HEK293 (cell line): ENCODE data around the gene BMPR1A.

Experiments
- CTCF ChIA-PET: fragments of 350-600 bp; formaldehyde crosslinking; extraction: SDS; loops from one replicate; lab custom pipeline; 2021; ENCODE audit warnings: antibody characterized with exemption; lab: Yijun Ruan, JAX
- POLR2A ChIA-PET: fragments of 300-600 bp; formaldehyde crosslinking; extraction: SDS; loops from one replicate; lab custom pipeline; 2020; ENCODE audit warnings: antibody characterized with exemption, inconsistent platforms; lab: Yijun Ruan, JAX
- H3K27ac ChIP-seq: fragments of 200-500 bp; sonication (Bioruptor generic); 2 replicates; pipeline ENCODE4 v1.5.1; 2014; ENCODE audit warnings: low read depth, low read length, control low read depth, inconsistent platforms; ENCODE audit errors: extremely low read depth
- H3K36me3 ChIP-seq, 2 experiments: fragments of 200-500 bp in 1 of 2; sonication (Bioruptor generic) in 1 of 2; 1 replicate in 1 of 2; 2 replicates in 1 of 2; pipeline ENCODE4 v1.5.1; 2014 to 2017; ENCODE audit warnings: inconsistent platforms in 2 of 2, low read length in 2 of 2; ENCODE audit not compliant: control insufficient read depth in 2 of 2, insufficient read depth in 1 of 2
- H3K4me1 ChIP-seq: fragments of 200-500 bp; sonication (Bioruptor generic); 2 replicates; pipeline ENCODE4 v1.5.1; 2014; ENCODE audit warnings: mild to moderate bottlenecking, low read length, inconsistent platforms; ENCODE audit not compliant: control insufficient read depth, insufficient read depth
- H3K4me3 ChIP-seq: 2 replicates; pipeline ENCODE4 v1.5.1; 2011; ENCODE audit warnings: low read depth, mild to moderate bottlenecking, control low read depth, low read length, moderate library complexity
- H3K9me3 ChIP-seq: fragments of 200-500 bp; sonication (Bioruptor generic); 2 replicates; pipeline ENCODE4 v1.5.1; 2014; ENCODE audit warnings: low read depth, low read length, inconsistent platforms; ENCODE audit not compliant: control insufficient read depth, insufficient read depth
- INSM2 ChIP-seq: fragments of 450-650 bp; formaldehyde crosslinking; IDR thresholded peaks from 2 replicates; pipeline ENCODE4 v1.5.1; 2016; ENCODE audit warnings: missing biosample characterization, missing genetic modification characterization
- PRDM6 ChIP-seq: fragments of 450-650 bp; formaldehyde crosslinking; IDR thresholded peaks from 2 replicates; pipeline ENCODE4 v1.5.1; 2017; ENCODE audit warnings: missing biosample characterization, missing genetic modification characterization
- REST ChIP-seq: fragments of 450-650 bp; formaldehyde crosslinking; IDR thresholded peaks from 2 replicates; pipeline ENCODE4 v1.5.1; 2016; ENCODE audit warnings: missing biosample characterization, missing genetic modification characterization
- SCRT2 ChIP-seq: fragments of 450-650 bp; formaldehyde crosslinking; IDR thresholded peaks from 2 replicates; pipeline ENCODE4 v1.5.1; 2016; ENCODE audit warnings: missing biosample characterization, missing genetic modification characterization
- SP7 ChIP-seq: fragments of 450-650 bp; formaldehyde crosslinking; IDR thresholded peaks from 2 replicates; pipeline ENCODE4 v1.5.1; 2016; ENCODE audit warnings: missing biosample characterization, missing genetic modification characterization
- ZFP69B ChIP-seq: fragments of 450-650 bp; formaldehyde crosslinking; IDR thresholded peaks from 2 replicates; pipeline ENCODE4 v1.5.1; 2016; ENCODE audit warnings: missing biosample characterization, missing genetic modification characterization
- ZNF10 ChIP-seq: fragments of 450-650 bp; formaldehyde crosslinking; IDR thresholded peaks from 2 replicates; pipeline ENCODE4 v1.5.1; 2017; ENCODE audit warnings: missing biosample characterization, missing genetic modification characterization
- ZNF121 ChIP-seq: fragments of 450-650 bp; formaldehyde crosslinking; IDR thresholded peaks from 2 replicates; pipeline ENCODE4 v1.5.1; 2016; ENCODE audit warnings: missing biosample characterization, missing genetic modification characterization
- ZNF214 ChIP-seq: fragments of 450-650 bp; formaldehyde crosslinking; IDR thresholded peaks from 2 replicates; pipeline ENCODE4 v1.5.1; 2017; ENCODE audit warnings: missing biosample characterization, mild to moderate bottlenecking, missing genetic modification characterization, borderline replicate concordance
- ZNF266 ChIP-seq: fragments of 450-650 bp; formaldehyde crosslinking; IDR thresholded peaks from 2 replicates; pipeline ENCODE4 v1.5.1; 2016; ENCODE audit warnings: missing biosample characterization, missing genetic modification characterization, low read depth
- ZNF362 ChIP-seq: fragments of 450-650 bp; formaldehyde crosslinking; IDR thresholded peaks from 2 replicates; pipeline ENCODE4 v1.5.1; 2016; ENCODE audit warnings: missing biosample characterization, missing genetic modification characterization
- ZNF510 ChIP-seq: fragments of 450-650 bp; formaldehyde crosslinking; IDR thresholded peaks from 2 replicates; pipeline ENCODE4 v1.5.1; 2018; ENCODE audit warnings: mild to moderate bottlenecking, missing genetic modification characterization, missing biosample characterization; ENCODE audit not compliant: insufficient replicate concordance
- ZNF561 ChIP-seq: fragments of 450-650 bp; IDR thresholded peaks from 2 replicates; pipeline ENCODE4 v1.5.1; 2018; ENCODE audit warnings: missing biosample characterization, missing genetic modification characterization, borderline replicate concordance
- ZNF600 ChIP-seq: fragments of 450-650 bp; formaldehyde crosslinking; IDR thresholded peaks from 2 replicates; pipeline ENCODE4 v1.5.1; 2016; ENCODE audit warnings: missing biosample characterization, missing genetic modification characterization
- ZNF791 ChIP-seq: fragments of 450-650 bp; formaldehyde crosslinking; IDR thresholded peaks from 2 replicates; pipeline ENCODE4 v1.5.1; 2016; ENCODE audit warnings: missing biosample characterization, missing genetic modification characterization
- ZSCAN16 ChIP-seq: fragments of 450-650 bp; formaldehyde crosslinking; IDR thresholded peaks from 2 replicates; pipeline ENCODE4 v1.5.1; 2016; ENCODE audit warnings: missing biosample characterization, missing genetic modification characterization
- ZXDB ChIP-seq: fragments of 450-650 bp; formaldehyde crosslinking; IDR thresholded peaks from 2 replicates; pipeline ENCODE4 v1.5.1; 2016; ENCODE audit warnings: missing biosample characterization, missing genetic modification characterization

Gene BMPR1A

GRCh38 chr10:86823565-86823964 is 67.1 kb downstream of the BMPR1A start:
- POLR2A ChIA-PET = no interaction called here
- CTCF ChIA-PET = no interaction called here
- Histone ChIP-seq H3K36me3 (no peaks in the 10 kb centered on the region; a peak in 1 of 3 replicates), H3K27ac (no peak overlapping the region), H3K4me1 (peaks cover 8% of the 10 kb centered on the region), H3K4me3 (no peak overlapping the region), H3K9me3 (no peaks in the 10 kb centered on the region)
- no peak for TF ChIP-seq ZNF561 (tag by site-specific recombination)
- peak; percentile 79 for TF ChIP-seq ZNF600 (tag by site-specific recombination)

- CTCF ChIA-PET = no interaction called here
- TF ChIP-seq SP7 (tag by site-specific recombination) (0 out of 2 replicates have a peak, but pooled peaks have one; percentile 34), ZNF10 (0 out of 2 replicates have a peak, but pooled peaks have one; percentile 18), SCRT2 (peak; percentile 61), ZXDB (tag by site-specific recombination) (no peak)
These were observed 67.7 kb downstream of the BMPR1A start for GRCh38 chr10:86824151-86824550.

GRCh38 chr10:86825366-86825765 is 68.9 kb downstream of the BMPR1A start:
- POLR2A ChIA-PET = no interaction called here
- TF ChIP-seq ZNF121 (tag by site-specific recombination) (peak; percentile 18; the same call in 1 of the 2 replicates), ZNF266 (tag by site-specific recombination) (no peak), INSM2 (no peak), ZNF791 (tag by site-specific recombination) (no peak), ZNF510 (tag by site-specific recombination) (no peak), ZNF214 (tag by site-specific recombination) (no peak), PRDM6 (tag by site-specific recombination) (no peak), ZSCAN16 (tag by site-specific recombination) (no peak)
- Histone ChIP-seq H3K36me3 (no peaks in the 10 kb centered on the region; a peak in 1 of 3 replicates), H3K27ac (no peak overlapping the region), H3K4me3 (no peak overlapping the region), H3K9me3 (no peaks in the 10 kb centered on the region), H3K4me1 (peaks cover 15% of the 10 kb centered on the region)
- CTCF ChIA-PET = no interaction called here

More at GRCh38 chr10:86824151-86824550, 67.7 kb downstream of the BMPR1A start:
- H3K4me1 ChIP-seq = peaks cover 8% of the 10 kb centered on the region
- no peak overlapping the region for H3K27ac ChIP-seq
- POLR2A ChIA-PET = no interaction called here
- H3K36me3 ChIP-seq = no peaks in the 10 kb centered on the region; a peak in 1 of 3 replicates
- H3K9me3 ChIP-seq = no peaks in the 10 kb centered on the region
- H3K4me3 ChIP-seq = no peak overlapping the region

GRCh38 chr10:86827639-86828038 is 71.2 kb downstream of the BMPR1A start:
- no peaks in the 10 kb centered on the region; a peak in 1 of 3 replicates for H3K36me3 ChIP-seq
- H3K9me3 ChIP-seq = no peaks in the 10 kb centered on the region
- peaks cover 15% of the 10 kb centered on the region for H3K4me1 ChIP-seq
- no peak overlapping the region for H3K4me3 ChIP-seq
- H3K27ac ChIP-seq = no peak overlapping the region
- no peak for TF ChIP-seq REST (tag by site-specific recombination)
- TF ChIP-seq ZNF362 (tag by site-specific recombination) = peak; percentile 81; the same call in 1 of the 2 replicates
- TF ChIP-seq ZFP69B (tag by site-specific recombination) = 0 out of 2 replicates have a peak, but pooled peaks have one; percentile 20
- ChIA-PET POLR2A (no interaction called here), CTCF (interaction anchor here (0.9 kb wide), 1 partner anchor 9 kb away, joined by 4 read pairs; no protein-coding TSS in a partner anchor)
